HEK293T (cell line): Measurements from ENCODE around the gene ADGRE3.

ENCODE experiments used
- ARNT ChIP-seq: fragments of 450-650 bp; IDR thresholded peaks from 2 replicates; pipeline ENCODE4 v1.6.1; 2017; ENCODE audit warnings: mild to moderate bottlenecking
- BHLHE40 ChIP-seq: fragments of 450-650 bp; IDR thresholded peaks from 2 replicates; pipeline ENCODE4 v1.6.1; 2016; ENCODE audit warnings: mild to moderate bottlenecking, moderate library complexity, borderline replicate concordance
- CTBP1 ChIP-seq: fragments of 450-650 bp; IDR thresholded peaks from 2 replicates; pipeline ENCODE4 v1.6.1; 2016; ENCODE audit warnings: borderline replicate concordance
- FOXA1 ChIP-seq: fragments of 450-650 bp; IDR thresholded peaks from 2 replicates; pipeline ENCODE4 v1.6.1; 2016; ENCODE audit warnings: mild to moderate bottlenecking
- FOXK2 ChIP-seq: fragments of 450-650 bp; IDR thresholded peaks from 2 replicates; pipeline ENCODE4 v1.6.1; 2016; ENCODE audit warnings: mild to moderate bottlenecking
- FOXM1 ChIP-seq: fragments of 450-650 bp; IDR thresholded peaks from 2 replicates; pipeline ENCODE4 v1.6.1; 2017; ENCODE audit warnings: mild to moderate bottlenecking, borderline replicate concordance
- HDGF ChIP-seq: fragments of 450-650 bp; IDR thresholded peaks from 2 replicates; pipeline ENCODE4 v1.6.1; 2017; ENCODE audit warnings: antibody characterized with exemption, borderline replicate concordance
- SP1 ChIP-seq: fragments of 450-650 bp; IDR thresholded peaks from 2 replicates; pipeline ENCODE4 v1.6.1; 2017
- SUZ12 ChIP-seq: fragments of 450-650 bp; IDR thresholded peaks from 2 replicates; pipeline ENCODE4 v1.6.1; 2016; ENCODE audit warnings: mild to moderate bottlenecking
- TARDBP ChIP-seq: fragments of 450-650 bp; IDR thresholded peaks from 2 replicates; pipeline ENCODE4 v1.6.1; 2016
- ZNF384 ChIP-seq: fragments of 450-650 bp; IDR thresholded peaks from 2 replicates; pipeline ENCODE4 v1.6.1; 2016

DNA sequence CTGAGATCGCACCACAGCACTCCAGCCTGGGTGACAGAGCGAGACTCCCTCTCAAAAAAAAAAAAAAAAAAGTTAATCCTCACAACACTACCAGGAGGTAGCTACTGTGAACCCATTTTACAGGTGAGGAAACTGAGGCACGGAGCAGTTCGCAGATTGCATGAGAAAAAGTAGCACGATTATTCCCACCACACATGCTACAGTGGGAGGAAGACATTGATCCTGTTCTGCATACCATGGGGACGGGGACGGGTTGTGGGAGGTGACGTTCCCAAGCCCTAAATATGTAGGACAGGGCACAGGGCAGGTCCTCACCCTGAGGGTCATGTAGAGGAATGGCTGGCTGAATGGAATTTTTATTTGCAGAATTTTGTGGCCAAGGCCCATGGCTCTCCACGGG, 68.0 kb downstream of the ADGRE3 start:
- TF ChIP-seq FOXA1 (no peak), BHLHE40 (no peak), SUZ12 (no peak), FOXK2 (no peak), ARNT (no peak), HDGF (no peak), FOXM1 (no peak), TARDBP (no peak), ZNF384 (no peak), CTBP1 (no peak), SP1 (no peak)
